MM.1S (cell line): ENCODE data around the gene CLEC2A.

Source experiments
- CTCF ChIP-seq: fragments of 300-600 bp; sonication (generic); IDR thresholded peaks from 2 replicates; pipeline ENCODE4 v1.5.1; 2016; ENCODE audit warnings: antibody characterized with exemption, low read length, mixed read lengths
- EZH2 ChIP-seq: fragments of 300-600 bp; sonication (generic); optimal IDR thresholded peaks from 2 replicates; pipeline ENCODE3; 2017; ENCODE audit warnings: low read depth, mild to moderate bottlenecking, antibody characterized with exemption, low read length, mixed read lengths

GRCh38 chr12:9940375-9940774 is 8.2 kb upstream of the CLEC2A start:
- TF ChIP-seq CTCF (peak; percentile 61), EZH2 (no peak)
